ENCODE results near the gene BRD7.

DNA sequence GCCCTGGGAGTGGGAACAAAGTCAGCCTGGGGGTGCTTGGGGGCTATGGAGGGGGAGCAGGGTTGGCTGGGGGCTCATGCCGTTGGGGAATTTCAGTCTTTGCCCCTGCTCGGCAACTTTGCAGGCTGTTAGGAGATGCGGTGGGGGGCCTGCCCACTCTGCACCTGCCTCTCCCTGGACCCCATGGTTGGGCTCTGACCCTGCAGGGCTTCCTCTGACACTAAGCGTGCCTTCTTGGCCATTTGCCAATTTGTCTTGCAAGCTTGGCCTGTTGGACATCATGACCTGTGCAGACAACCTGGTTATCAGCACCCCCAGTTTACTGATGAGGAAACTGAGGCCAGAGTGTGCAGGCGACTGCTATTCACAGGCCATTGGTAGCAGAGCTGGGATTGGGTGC is 87.9 kb downstream of the BRD7 start:
- TF ChIP-seq, protein P1, sequence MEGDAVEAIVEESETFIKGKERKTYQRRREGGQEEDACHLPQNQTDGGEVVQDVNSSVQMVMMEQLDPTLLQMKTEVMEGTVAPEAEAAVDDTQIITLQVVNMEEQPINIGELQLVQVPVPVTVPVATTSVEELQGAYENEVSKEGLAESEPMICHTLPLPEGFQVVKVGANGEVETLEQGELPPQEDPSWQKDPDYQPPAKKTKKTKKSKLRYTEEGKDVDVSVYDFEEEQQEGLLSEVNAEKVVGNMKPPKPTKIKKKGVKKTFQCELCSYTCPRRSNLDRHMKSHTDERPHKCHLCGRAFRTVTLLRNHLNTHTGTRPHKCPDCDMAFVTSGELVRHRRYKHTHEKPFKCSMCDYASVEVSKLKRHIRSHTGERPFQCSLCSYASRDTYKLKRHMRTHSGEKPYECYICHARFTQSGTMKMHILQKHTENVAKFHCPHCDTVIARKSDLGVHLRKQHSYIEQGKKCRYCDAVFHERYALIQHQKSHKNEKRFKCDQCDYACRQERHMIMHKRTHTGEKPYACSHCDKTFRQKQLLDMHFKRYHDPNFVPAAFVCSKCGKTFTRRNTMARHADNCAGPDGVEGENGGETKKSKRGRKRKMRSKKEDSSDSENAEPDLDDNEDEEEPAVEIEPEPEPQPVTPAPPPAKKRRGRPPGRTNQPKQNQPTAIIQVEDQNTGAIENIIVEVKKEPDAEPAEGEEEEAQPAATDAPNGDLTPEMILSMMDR (IDR thresholded peaks at IDR 0.05) = no peak
- TF ChIP-seq POLR2A (IDR thresholded peaks at IDR 0.05) (no peak), EP300 (IDR thresholded peaks at IDR 0.05) (no peak), POLR2AphosphoS5 (IDR thresholded peaks at IDR 0.05) (no peak)
